HT-29 (cell line): ENCODE data around the gene REM2. TPM values are rescaled to one million over a fixed set of nuclear protein-coding genes. Genes with fewer than 3 reads are reported as not detected.
"Not testable (repeated sequence)": the region's sequence is repeated elsewhere in the genome, so short reads cannot be mapped to it uniquely, and the experiment has no call there.

Experiments
- DNase-seq: peaks from one replicate; pipeline ENCODE4 v3.0.0-alpha.2; 2015; ENCODE audit warnings: low spot score
- total RNA-seq: library from RNA; depleted of rRNA; stranded (reverse); fragments of >200 nt; shearing (Covaris generic); gene quantifications from 2 replicates; pipeline ENCODE4 v1.2.3, GENCODE V29; 2014

Gene REM2
- total RNA-seq, 1 experiment from 2014 or later: 0.53 TPM

GRCh38 chr14:22848351-22849164, 34.5 kb upstream of the REM2 start:
- no peak for DNase-seq

GRCh38 chr14:22849212-22849819, 33.7 kb upstream of the REM2 start:
- no peak for DNase-seq

- no peak for DNase-seq
Observed at GRCh38 chr14:22850944-22851764, 31.9 kb upstream of the REM2 start.

- not testable (repeated sequence) for DNase-seq
Observed at GRCh38 chr14:22852178-22852577, 30.8 kb upstream of the REM2 start.

GRCh38 chr14:22852599-22852939, 30.5 kb upstream of the REM2 start:
- no peak for DNase-seq

- peak; percentile 81 for DNase-seq
Observed at GRCh38 chr14:22852940-22853767, 29.9 kb upstream of the REM2 start.

- DNase-seq: not testable (repeated sequence)
Observed at GRCh38 chr14:22854296-22854695, 28.7 kb upstream of the REM2 start.

- DNase-seq: no peak
Observed at GRCh38 chr14:22854963-22855724, 27.9 kb upstream of the REM2 start.

GRCh38 chr14:22856428-22856827, 26.6 kb upstream of the REM2 start:
- DNase-seq: no peak

- not testable (repeated sequence) for DNase-seq
Observed at GRCh38 chr14:22860377-22860776, 22.6 kb upstream of the REM2 start.

GRCh38 chr14:22861651-22862050, 21.4 kb upstream of the REM2 start:
- DNase-seq: no peak

GRCh38 chr14:22864979-22865378, 18.0 kb upstream of the REM2 start:
- no peak for DNase-seq

GRCh38 chr14:22865424-22866405, 17.3 kb upstream of the REM2 start:
- DNase-seq: no peak

GRCh38 chr14:22866874-22867273, 16.1 kb upstream of the REM2 start:
- no peak for DNase-seq

- DNase-seq: no peak
Observed at GRCh38 chr14:22870811-22871223, 12.2 kb upstream of the REM2 start.

- peak; percentile 90 for DNase-seq
Observed at GRCh38 chr14:22871224-22872032, 11.6 kb upstream of the REM2 start, which contains the start of gene LRP10. TSS of gene LRP10 (plus strand) at chr14:22871740. CDS start at chr14:22872304, 564 bp downstream.

GRCh38 chr14:22872033-22872832, 10.8 kb upstream of the REM2 start:
- peak; percentile 92 for DNase-seq
